HL-60/S4 (cell line): Measurements from ENCODE around the gene C1QTNF12.

Experiments used
- in situ Hi-C: fragments of 300-500 bp; cut with MboI; formaldehyde crosslinking; loops from 2 replicates; pipeline ENCODE4 v1.14.3; 2022; ENCODE audit warnings: low sequenced_read_pairs

Gene C1QTNF12

DNA sequence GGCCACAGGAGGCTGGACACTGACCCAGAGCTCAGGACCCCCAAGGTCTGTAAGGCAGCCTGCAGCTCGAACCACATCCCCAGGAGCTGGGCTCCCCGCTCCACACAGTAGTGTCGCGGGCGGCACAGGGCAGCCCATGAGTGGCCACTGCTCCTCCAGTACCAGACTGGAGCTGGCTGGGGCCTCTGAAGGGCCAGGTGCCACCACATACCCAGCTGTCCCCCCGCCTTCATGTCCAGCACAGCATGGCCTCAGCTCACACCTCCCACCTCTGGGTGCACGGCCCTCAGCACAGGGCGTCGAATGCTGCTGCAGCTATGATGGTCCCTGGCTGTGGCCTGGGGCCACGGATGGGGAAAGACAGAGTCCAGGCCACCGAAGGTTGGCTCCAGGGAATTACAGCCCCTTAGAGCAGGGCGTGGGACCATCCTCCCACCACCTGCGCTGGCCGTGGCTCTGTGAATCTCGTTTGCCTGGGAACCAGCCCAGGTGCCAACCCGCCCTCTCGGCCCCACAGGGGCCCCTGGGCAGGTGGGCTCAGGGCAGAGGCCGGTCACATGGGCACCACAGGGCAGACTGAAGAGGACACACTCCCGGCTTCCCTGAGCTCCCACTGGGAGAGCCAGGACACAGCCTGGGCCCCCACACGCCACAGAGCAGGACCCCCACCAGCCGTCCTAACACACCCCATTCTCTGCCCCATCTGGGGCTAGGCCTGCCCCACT lies 30.5 kb downstream of the C1QTNF12 start:
- in situ Hi-C loops: no loop called here

- in situ Hi-C loops: no loop called here
Observed at GRCh38 chr1:1215080-1215676, 31.3 kb downstream of the C1QTNF12 start.

- in situ Hi-C loops: no loop called here
Observed at GRCh38 chr1:1213345-1214265, 32.9 kb downstream of the C1QTNF12 start, which contains the start of gene TNFRSF4. Gene TNFRSF4, minus strand, starts transcription at chr1:1214153. Its CDS starts 26 bp downstream, at chr1:1214127.

DNA sequence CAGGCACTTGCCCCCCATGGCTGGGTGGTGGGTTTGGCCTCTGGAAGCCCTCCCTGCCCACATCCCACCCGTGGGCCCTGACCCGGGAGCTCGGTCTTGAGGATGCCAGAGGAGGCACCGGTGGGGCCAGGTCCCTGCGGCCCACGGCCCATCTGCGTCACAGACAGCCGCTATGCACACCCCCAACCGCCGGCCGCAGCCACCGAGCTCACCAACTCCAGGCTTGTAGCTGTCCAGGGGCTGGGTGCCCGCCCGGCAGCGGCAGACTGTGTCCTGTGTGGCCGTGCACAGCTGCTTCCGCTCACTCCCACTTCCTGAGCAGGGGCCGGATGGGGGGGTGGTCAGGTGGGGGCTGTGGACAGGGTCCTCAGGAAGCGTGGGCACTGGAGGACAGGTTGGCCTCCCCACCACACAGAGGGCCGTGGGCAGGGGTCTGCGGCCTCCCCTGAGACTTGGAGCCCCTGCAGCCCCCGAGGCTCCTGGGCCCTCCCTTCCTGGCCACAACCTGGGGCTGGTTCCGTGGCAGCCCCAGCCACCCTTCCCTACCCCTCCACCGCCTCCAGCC lies 33.7 kb downstream of the C1QTNF12 start:
- in situ Hi-C loops: no loop called here

DNA sequence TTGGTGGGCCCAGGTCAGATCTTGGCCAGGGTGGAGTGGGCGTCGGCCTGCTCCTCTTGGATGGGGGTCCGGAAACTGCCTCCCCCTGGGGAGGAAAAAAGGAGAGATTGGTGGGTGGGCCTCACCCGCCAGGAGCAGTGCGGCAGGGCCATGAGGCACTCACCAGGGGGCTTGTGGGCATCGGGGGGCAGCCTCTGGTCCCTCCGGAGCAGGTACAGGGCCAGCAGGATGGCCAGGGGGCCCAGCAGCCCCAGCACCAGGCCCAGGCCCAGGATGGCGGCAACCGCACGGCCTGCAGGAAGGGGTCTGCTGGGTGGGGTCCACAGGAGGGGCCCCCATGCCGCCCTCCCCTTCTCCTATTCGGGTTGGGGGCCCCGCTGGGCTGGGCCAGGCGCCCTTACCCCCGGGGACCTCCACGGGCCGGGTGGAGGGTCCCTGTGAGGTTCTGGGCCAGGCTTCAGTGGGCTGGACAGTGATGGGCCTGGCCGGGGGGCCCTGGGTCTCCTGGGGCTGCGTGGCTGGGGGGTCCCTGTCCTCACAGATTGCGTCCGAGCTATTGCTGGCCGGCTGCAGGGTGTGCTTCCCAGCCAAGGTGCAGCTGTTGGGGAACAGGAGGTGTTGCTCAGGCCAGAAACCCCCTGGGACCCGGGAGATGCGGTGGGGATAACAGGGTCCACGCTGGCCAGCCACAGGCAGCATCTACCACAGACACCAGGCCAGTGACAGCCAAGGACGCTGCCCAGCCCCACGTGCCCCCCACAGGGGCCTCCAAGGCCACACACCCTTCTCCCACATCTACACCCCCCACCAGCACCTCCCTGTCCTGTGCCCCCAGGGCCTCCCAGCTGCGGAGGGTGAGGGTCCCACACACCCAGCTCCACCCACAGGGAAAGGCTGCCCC lies 34.7 kb downstream of the C1QTNF12 start:
- in situ Hi-C loops: no loop called here

- in situ Hi-C loops: no loop called here
Observed at GRCh38 chr1:1210726-1211540, 35.6 kb downstream of the C1QTNF12 start.

GRCh38 chr1:1208713-1209433 lies 37.6 kb downstream of the C1QTNF12 start:
- in situ Hi-C loops: no loop called here

- in situ Hi-C loops: no loop called here
Observed at GRCh38 chr1:1207571-1207892, 39.0 kb downstream of the C1QTNF12 start.

- in situ Hi-C loops: no loop called here
Observed at GRCh38 chr1:1206966-1207531, 39.5 kb downstream of the C1QTNF12 start.

GRCh38 chr1:1206376-1206965 lies 40.1 kb downstream of the C1QTNF12 start, which contains the start of gene TNFRSF18:
Gene TNFRSF18, minus strand, starts transcription at chr1:1206592. Its CDS starts 21 bp downstream, at chr1:1206571.
- in situ Hi-C loops: no loop called here

DNA sequence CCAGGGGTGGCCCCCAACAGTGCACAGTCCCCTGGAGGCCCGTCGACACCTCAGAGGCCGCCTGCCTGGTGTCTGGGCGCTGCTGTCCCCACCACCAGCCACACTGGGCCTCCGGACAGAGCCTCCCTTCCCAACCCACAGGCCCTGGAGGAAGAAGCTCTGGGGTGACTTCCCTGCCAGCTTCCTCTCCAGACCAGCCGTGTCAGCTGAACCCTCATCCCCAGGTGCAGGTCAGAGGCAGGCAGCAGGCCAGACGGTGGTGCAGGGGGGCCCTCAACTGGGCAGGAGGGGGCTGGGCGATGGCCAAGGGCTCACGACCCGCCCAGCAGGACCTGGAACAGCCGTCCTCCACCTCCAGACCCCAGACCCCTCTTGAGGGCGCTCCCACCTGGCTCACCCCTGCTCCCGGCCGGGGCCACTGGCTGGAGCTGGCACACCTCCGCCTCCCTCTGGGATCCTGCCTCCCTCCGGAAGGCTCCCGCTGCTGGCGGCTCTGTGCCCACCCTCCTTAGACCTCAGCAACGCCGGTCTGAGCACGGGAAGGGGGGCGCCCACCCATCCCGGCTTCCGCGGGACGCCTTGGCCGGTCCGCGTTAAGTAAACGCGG lies 40.6 kb downstream of the C1QTNF12 start:
- in situ Hi-C loops: no loop called here

- in situ Hi-C loops: no loop called here
Observed at GRCh38 chr1:1204998-1205768, 41.3 kb downstream of the C1QTNF12 start.

GRCh38 chr1:1204425-1204920 lies 42.0 kb downstream of the C1QTNF12 start:
- in situ Hi-C loops: no loop called here

GRCh38 chr1:1203561-1204424 lies 42.7 kb downstream of the C1QTNF12 start:
- in situ Hi-C loops: no loop called here

GRCh38 chr1:1202831-1203560 lies 43.5 kb downstream of the C1QTNF12 start:
- in situ Hi-C loops: no loop called here
